Measurements from ENCODE around the gene CDC42BPB. TPM values are rescaled to one million over a fixed set of nuclear protein-coding genes. Genes with fewer than 3 reads are reported as not detected.
A peak's percentile ranks its signal among the peaks of the same experiment; 100 is the strongest.

Gene CDC42BPB
- total RNA-seq, 1 donor: 118 TPM

DNA sequence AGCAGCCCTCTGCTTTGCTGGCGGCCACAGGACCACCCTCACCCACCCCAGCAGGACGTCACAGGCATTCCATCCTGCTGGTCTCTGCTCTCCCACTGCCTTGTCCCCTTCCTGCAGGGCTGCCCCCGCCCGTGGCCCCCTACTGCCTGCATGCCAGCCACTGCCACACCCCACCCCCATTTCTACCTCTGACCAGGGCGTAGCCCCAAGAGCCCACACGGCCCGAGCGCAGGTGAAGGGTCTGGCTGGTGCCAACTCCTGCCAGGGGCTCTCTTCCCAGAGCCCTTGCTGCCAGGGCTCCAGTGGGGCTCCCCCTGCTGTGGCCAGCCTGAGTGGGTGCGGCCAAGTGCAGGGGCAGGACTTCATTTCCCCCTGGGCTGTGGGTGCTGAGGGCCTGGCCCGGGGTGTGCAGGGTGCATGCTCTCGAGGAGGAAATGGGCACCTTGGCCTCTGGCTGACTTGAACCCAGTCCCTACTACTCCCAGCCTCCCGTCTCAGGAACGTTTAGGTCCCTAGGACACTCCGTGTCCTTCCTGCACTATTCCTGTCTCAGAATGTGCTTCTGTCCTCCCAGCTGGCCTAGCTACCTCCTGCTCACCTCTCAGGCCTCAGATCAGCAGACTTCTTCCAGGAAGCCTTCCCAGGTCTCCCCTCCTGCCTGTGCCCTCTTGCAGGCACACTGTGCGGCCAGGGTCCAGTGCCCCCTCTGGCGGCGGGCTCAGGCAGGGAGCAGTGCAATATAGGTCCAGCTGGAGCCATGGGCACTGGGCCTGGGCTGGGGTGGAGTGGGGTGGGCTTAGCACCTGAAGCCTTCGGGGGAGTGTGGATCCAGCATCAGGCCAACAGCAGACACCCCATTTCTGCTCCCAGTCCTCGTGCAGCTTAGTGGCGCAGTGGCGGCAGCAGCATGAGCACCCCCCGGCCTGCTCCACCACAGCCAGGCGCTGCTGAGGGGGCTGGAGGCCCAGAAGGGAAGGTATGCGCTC lies 28.1 kb upstream of the CDC42BPB start:
- Histone ChIP-seq H3K4me3 (ENCODE audit: insufficient read depth, low read length) (no peak overlapping the region), H3K4me1 (ENCODE audit: insufficient read depth, low read length) (no peaks in the 10 kb centered on the region), H3K36me3 (ENCODE audit: insufficient read depth, low read length) (no peaks in the 10 kb centered on the region), H3K27me3 (ENCODE audit: insufficient read depth, low read length) (peaks cover 11% of the 10 kb centered on the region), H4K20me1 (ENCODE audit: insufficient read depth, low read length) (no peaks in the 10 kb centered on the region), H3K4me2 (ENCODE audit: insufficient read depth, low read length) (no peak overlapping the region), H3K9me3 (ENCODE audit: low read depth, low read length) (no peaks in the 10 kb centered on the region), H2AFZ (ENCODE audit: low read length) (no peak overlapping the region), H3K79me2 (ENCODE audit: insufficient read depth, low read length) (no peaks in the 10 kb centered on the region), H3K27ac (ENCODE audit: low read depth, low read length) (no peak overlapping the region)
- peak; percentile 88 for DNase-seq (ENCODE audit: insufficient read length, low spot score, missing footprints)
- TF ChIP-seq, protein P1, sequence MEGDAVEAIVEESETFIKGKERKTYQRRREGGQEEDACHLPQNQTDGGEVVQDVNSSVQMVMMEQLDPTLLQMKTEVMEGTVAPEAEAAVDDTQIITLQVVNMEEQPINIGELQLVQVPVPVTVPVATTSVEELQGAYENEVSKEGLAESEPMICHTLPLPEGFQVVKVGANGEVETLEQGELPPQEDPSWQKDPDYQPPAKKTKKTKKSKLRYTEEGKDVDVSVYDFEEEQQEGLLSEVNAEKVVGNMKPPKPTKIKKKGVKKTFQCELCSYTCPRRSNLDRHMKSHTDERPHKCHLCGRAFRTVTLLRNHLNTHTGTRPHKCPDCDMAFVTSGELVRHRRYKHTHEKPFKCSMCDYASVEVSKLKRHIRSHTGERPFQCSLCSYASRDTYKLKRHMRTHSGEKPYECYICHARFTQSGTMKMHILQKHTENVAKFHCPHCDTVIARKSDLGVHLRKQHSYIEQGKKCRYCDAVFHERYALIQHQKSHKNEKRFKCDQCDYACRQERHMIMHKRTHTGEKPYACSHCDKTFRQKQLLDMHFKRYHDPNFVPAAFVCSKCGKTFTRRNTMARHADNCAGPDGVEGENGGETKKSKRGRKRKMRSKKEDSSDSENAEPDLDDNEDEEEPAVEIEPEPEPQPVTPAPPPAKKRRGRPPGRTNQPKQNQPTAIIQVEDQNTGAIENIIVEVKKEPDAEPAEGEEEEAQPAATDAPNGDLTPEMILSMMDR (IDR thresholded peaks at IDR 0.05; ENCODE audit: extremely low read depth, low read depth, low read length): no peak

DNA sequence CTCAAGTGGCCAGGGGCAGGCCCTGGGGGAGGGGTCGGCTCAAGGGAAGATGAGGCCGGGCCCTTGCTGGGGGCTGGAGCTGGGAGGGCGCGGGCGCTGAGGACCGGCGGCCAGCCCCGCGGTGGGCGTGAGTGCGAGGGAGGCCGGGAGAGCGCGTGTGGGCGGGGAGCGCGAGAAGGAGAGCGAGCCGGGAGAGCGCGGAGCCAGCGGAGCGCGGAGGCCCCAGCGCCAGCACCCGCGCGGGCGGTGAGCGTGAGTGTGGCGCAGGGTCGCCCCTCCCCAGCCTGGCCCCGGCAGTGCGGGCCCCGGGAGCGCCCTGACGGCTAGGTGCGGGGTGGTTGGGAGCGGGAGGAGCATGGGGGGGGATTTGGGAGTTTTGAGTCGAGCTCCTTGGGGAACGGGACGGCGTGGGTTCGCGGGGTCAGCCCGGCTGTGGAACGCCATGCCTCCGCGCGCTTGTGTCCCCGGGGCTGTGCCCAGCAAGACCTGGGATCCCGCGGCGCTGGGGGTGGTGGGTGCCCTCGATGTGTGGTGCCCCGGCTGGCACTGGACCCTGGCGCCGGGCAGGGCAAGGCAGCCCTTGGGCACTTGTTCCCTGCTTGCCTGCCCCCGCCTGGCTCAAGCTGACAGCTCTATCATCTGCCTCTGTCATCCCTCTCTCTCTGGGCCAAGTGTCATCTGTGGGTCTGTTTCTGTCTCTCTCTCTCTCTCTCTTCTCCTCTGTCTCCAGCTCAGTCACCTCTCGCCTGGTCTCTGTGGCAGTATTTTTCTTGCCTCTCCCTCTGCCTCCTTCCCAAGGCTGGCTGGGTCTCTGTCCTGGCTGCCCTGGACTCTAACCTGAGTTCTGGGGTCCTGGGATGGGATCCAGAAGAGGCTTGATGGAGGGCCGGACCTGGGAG lies 26.9 kb upstream of the CDC42BPB start, which contains the start of gene LBHD2:
LBHD2 (plus strand) TSS at position 190 of the 899 bp plus-strand sequence. CDS start 1,803 bp downstream, outside the sequence.
- no peaks in the 10 kb centered on the region for H3K4me1 ChIP-seq (ENCODE audit: insufficient read depth, low read length)
- no peak within 1 kb of the TSS for H3K4me2 ChIP-seq (ENCODE audit: insufficient read depth, low read length)
- DNase-seq (ENCODE audit: insufficient read length, low spot score, missing footprints): peak; percentile 93
- peaks cover 19% of the 10 kb centered on the region for H3K27me3 ChIP-seq (ENCODE audit: insufficient read depth, low read length)
- H3K4me3 ChIP-seq (ENCODE audit: insufficient read depth, low read length): no peak within 1 kb of the TSS
- no peaks in the 10 kb centered on the region for H3K9me3 ChIP-seq (ENCODE audit: low read depth, low read length)
- H3K36me3 ChIP-seq (ENCODE audit: insufficient read depth, low read length): no peaks in the 10 kb centered on the region
- no peaks in the 10 kb centered on the region for H4K20me1 ChIP-seq (ENCODE audit: insufficient read depth, low read length)
- no peaks in the 10 kb centered on the region for H3K79me2 ChIP-seq (ENCODE audit: insufficient read depth, low read length)
- H3K27ac ChIP-seq (ENCODE audit: low read depth, low read length): no peak within 1 kb of the TSS
- TF ChIP-seq, protein P1 (IDR thresholded peaks at IDR 0.05; ENCODE audit: extremely low read depth, low read depth, low read length): no peak
- no peak within 1 kb of the TSS for H2AFZ ChIP-seq (ENCODE audit: low read length)

DNA sequence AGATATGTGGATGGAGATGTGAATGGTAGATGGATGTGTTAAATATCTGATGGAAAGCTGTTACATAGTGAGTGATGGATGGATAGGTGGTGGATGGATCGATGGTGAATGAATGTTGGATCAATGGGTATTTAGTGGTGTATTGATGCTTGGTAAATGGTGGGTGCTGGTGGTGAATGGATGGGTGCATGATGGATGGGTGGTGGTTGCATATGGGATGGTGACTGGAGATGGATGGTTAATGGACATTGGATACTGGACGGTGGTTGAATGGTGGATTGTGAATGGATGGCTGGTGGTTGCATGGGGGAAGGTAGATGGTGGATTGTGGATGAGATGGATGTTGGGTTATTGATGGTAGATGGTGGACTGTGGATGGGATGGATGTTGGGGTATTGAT lies 24.6 kb upstream of the CDC42BPB start:
- TF ChIP-seq, protein P1 (IDR thresholded peaks at IDR 0.05; ENCODE audit: extremely low read depth, low read depth, low read length): no peak
- H4K20me1 ChIP-seq (ENCODE audit: insufficient read depth, low read length): no peaks in the 10 kb centered on the region
- peaks cover 19% of the 10 kb centered on the region for H3K27me3 ChIP-seq (ENCODE audit: insufficient read depth, low read length)
- no peak overlapping the region for H3K27ac ChIP-seq (ENCODE audit: low read depth, low read length)
- H3K36me3 ChIP-seq (ENCODE audit: insufficient read depth, low read length): no peaks in the 10 kb centered on the region
- no peak overlapping the region for H3K4me2 ChIP-seq (ENCODE audit: insufficient read depth, low read length)
- H2AFZ ChIP-seq (ENCODE audit: low read length): no peak overlapping the region
- no peaks in the 10 kb centered on the region for H3K4me1 ChIP-seq (ENCODE audit: insufficient read depth, low read length)
- no peaks in the 10 kb centered on the region for H3K79me2 ChIP-seq (ENCODE audit: insufficient read depth, low read length)
- H3K4me3 ChIP-seq (ENCODE audit: insufficient read depth, low read length): no peak overlapping the region
- peak; percentile 15 for DNase-seq (ENCODE audit: insufficient read length, low spot score, missing footprints)
- no peaks in the 10 kb centered on the region for H3K9me3 ChIP-seq (ENCODE audit: low read depth, low read length)
